ENCODE data around the gene NFATC1.

NFATC1 gene

DNA sequence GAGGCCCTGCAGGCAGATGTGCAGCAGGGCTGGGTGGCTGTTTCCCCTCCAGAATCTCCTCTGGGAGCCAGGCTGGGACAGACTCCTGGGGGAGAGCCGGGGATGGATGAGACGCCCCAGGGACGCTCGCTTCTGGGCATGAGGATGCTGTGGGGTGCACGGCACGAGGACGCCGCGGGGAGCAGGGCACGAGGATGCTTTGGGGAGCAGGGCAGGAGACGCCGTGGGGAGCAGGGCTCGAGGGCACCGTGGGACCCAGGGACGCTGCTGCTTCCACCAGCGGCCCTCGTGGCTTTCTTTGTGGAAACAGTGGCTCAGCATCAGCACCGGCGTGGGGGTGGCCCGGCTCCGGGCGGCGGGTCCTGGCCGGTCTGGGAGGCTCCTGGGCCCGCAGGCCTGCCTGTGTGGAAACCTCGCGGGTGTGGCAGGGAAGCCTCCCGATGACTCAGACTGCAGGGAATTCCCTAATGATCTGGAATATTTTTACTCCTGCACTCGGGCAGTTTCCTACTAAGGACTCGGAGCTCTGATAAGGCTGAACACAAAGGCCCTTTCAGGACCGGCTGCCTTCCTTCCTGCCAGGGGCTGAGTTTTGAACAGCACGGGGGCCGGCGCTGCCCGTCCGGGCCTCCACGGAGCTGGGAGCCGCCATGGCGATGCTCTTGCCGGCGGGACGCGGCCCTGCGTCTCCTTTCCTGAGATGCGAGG lies 62.6 kb downstream of the NFATC1 start:
- DNase-seq (ENCODE audit: low read depth): no peak

DNA sequence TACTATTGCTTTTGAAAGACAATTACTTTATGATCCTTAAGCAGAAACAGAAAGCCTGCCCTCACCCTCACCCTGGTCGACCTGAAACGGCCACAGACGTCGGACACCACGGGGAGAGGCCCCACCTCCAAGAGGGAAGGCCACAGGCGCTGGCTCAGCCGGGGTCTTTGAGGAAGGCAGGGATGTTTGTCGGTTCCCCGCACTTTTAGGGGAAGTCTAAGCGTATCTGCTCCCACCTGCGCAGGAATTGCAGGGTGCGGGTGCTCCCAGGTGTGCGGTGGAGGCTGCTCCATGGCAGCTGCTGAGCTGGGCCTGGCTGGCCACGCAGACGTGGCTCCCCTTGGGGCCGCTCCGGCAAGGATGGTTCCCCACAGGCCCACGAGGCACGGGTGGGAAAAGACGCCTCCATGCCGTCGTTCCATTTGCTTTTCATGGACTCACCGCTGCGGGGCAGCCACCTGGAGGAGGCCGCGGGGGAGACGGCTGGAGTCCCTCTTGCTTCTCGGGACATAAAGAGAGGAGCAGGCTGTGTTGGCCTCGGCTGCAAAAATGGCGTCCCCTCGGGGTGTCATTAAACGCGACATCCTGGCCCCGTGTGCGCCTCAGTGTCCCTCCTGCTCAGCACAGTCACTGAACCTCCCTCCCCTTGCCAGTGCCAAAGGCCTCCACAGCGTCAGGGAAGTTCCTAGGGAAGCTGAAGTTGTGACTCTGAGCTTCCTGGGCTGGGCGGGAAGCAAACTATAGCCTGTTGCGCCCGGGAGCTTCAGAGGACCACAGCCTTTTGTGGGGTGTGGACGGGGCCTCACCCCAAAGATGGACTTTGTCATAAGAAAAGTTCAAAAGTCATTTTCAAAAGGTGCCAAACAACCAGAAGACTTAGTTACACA lies 63.4 kb downstream of the NFATC1 start:
- no peak for DNase-seq (ENCODE audit: low read depth)

DNA sequence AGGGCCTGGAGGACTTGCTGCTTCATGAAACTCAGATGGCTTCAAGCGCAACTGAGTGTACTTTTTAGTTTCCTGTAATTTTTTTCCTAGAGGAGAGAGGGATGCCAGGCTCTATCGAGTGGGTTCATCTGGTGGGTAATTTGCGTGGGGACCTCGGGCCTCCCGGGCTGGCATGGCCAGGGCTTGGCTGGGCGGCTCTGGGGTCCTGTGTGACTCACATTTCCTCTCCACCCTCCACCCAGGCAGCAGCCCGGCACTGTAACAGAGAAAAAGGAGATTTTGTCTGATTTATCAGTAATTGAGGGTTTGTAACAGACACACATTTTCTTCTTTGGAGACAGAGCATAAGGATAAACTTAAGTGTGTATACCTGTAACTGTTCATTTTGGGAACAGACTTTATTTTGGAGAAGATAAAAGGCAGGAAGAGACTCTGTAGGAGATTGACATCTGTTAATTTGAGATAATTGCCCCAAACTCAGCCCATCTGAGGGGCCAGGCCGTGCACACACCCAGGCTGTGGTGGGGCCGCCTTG lies 64.3 kb downstream of the NFATC1 start:
- no peak for DNase-seq (ENCODE audit: low read depth)

DNA sequence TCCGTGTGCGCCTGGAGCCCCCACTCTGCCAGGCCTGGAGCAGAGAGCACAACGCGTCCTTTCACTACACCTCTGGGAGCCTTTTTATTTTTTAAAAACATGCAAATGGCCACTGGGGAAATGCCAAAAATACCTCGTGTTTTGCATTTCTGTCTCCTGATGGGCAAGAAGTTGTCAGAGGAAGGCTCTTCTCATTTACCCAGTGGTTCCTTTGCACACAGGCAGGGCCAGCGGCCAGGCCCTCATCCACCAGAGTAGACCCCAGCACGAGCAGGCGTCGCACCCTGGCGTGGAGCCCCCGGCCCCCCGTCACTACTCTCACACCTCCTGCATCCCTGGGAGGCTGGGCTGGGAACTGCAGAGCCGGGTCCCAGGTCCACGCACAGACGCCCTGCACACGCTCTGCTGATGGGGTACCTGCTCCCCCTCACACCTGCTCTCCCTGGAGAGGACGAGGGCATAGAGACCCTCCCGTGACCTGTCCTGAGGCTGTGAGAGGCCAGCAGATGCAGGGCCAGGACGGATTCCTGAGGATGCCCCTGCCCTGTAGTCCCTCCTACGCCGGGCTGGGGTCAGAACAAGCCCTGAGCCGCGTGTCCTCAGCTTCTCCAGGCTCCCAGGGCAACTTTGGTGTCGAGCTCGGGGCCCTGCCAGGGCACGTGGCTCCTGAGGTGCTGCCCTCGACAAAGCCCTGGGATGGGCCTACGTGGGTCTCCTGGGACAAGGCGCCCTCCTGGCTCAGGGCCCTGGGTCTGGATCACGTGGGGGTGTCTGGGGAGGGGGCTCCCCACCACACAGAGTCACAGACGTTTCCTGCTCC lies 65.0 kb downstream of the NFATC1 start:
- no peak for DNase-seq (ENCODE audit: low read depth)

DNA sequence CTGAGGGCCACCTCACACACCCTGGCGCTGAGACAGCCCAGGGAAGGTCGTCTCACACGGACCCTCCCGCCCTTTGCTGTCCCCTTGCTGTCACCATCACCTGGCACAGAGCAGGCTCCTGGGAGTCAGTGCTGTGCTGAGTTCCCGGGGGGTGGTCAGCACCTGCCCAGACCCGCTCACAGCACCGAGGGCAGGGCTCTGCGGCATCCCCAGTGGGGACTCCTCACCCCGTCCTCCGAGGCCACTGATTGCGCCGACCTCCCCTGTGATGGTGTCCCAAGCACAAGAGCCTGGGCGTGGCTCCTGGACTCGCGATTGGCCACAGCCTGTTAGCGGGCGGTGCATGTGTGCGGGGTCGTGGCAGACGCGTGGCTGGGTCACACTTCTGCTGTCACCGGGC lies 65.9 kb downstream of the NFATC1 start:
- DNase-seq (ENCODE audit: low read depth): no peak

DNA sequence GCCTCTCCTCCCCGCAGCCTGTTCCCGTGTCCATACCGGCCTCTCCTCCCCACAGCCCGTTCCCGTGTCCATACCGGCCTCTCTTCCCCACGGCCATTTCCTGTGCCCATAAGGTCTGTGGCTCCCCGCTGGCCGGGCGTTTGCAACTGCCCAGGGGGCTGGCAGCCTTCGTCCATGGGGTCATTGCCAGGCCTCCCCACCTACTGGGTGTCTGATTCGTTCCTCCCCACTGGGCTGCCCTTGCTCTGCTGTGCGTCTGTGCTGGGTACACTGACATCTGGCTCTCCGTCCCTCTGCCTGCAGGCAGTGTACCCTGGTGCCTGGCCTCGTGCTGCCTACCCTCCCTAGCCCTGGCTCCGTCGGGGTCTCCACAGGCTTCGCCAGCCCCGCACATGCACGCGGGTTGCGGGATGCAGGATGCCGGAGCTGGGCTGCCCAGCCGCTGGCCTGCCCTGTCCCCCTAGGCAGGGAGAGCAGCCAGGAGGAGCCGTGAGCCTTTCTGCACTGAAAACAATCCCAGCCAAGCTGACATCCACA lies 67.8 kb downstream of the NFATC1 start:
- no peak for DNase-seq (ENCODE audit: low read depth)

DNA sequence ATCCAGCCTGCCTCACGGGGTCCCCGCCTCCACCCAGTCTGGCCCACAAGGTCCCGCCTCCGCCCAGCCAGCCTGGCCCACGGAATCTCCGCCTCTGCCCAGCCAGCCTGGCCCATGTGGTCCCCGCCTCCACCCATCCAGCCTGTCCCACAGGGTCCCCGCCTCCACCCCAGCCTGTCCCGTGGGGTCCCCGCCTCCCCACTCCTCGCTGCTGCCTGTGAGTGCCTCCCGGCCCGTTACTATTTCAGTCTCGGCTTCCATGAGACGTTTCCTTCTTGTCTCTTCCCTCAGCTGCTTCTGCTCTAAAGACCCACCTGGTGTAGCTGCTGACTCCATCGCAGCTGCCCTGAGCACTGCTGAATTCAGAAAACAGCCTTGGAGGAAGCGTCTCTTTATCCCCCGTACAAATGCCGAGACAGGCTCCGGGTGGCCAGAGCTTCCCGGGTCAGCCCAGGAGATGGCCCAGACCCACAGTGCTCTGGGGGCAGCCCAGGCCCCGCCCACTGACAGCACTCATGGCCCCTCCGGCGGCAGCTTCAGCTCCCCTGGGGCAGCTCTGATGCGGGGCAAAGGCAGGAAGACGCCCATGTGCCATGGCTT lies 69.8 kb downstream of the NFATC1 start:
- DNase-seq (ENCODE audit: low read depth): no peak

DNA sequence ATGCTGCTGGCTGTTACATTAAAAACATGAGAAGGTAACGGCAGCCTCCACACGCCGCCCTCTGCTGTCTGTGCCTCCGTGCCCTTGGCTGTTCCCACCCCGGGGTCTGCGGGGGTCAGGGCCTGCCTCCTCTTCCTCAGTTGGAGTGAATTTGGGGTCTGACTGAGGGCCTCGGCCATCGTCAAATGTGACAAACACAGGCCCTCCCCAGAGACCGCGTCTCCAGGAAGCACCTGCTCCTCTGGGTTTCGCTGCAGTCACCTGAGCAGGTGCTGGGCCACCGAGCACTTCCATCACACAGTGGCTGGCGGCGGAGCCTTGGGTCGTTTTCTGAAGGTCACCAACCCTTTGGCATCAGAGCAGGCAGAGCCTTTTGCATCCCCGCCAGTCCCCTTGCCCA lies 70.9 kb downstream of the NFATC1 start:
- DNase-seq (ENCODE audit: low read depth): no peak

DNA sequence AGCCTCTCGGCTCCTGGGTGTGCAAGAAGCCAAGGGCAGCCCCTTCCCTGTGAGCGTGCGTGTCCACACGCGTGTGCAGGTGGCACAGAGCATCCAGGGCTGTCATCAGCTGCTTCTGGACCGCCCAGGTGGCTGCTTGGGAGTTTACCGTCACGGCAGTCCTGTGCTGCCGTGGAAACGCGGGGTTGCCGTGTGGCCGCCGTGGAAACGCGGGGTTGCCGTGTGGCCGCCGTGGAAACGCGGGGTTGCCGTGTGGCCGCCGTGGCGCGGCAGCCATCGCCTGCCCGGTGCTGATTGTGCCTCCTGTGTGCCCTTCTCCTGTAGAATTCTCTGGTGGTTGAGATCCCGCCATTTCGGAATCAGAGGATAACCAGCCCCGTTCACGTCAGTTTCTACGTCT lies 71.4 kb downstream of the NFATC1 start:
- DNase-seq (ENCODE audit: low read depth): no peak

DNA sequence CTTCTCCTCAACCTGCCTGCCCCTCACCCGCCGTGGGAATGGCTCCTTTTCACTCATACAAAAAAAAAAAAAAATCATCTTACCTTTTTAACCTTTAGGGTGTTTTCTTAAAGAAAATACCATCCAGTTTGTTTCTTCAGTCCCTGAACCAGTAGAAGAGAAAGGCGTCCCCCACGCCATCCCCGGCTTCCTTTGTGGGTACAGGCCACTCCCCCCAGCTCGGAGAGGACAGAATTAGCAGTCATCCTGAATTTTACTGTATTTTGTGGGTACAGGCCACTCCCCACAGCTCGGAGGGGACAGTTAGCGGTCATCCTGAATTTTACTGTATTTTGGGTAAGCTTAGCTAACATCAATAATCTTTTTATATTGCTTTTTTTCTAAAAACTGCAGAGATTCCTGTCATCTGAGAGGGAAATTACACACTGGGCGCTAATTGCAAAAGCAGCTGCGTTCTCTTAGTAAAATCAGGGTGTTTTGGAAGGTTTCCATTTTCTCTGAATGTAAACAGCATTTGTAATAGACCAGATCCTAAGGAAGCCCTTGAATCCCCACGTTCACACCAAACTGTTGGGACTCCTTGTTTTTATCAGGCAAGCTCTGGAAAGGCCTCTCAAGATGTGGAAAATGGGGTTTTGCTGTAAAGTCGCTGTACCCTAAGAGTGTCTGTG lies 72.5 kb downstream of the NFATC1 start:
- DNase-seq (ENCODE audit: low read depth): no peak

DNA sequence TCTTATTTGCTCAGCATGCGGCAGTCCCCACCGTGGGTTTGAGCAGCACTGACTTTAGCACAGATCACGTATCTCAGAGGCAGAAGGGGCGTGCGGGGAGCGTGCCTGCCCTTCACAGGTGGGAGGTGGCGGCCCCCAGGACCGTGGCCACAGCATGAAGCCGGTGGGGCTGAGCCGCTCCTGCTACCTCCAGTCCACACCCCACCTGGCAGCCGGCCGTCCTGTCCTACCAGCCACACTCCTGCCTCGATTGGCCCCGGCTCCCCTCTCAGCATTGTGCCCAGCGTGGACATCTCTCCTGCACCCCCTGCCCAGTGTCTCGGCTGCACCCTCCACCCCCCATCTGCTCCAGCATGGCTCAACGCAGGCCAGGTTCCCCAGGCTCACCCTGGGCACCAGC lies 73.6 kb downstream of the NFATC1 start:
- no peak for DNase-seq (ENCODE audit: low read depth)

DNA sequence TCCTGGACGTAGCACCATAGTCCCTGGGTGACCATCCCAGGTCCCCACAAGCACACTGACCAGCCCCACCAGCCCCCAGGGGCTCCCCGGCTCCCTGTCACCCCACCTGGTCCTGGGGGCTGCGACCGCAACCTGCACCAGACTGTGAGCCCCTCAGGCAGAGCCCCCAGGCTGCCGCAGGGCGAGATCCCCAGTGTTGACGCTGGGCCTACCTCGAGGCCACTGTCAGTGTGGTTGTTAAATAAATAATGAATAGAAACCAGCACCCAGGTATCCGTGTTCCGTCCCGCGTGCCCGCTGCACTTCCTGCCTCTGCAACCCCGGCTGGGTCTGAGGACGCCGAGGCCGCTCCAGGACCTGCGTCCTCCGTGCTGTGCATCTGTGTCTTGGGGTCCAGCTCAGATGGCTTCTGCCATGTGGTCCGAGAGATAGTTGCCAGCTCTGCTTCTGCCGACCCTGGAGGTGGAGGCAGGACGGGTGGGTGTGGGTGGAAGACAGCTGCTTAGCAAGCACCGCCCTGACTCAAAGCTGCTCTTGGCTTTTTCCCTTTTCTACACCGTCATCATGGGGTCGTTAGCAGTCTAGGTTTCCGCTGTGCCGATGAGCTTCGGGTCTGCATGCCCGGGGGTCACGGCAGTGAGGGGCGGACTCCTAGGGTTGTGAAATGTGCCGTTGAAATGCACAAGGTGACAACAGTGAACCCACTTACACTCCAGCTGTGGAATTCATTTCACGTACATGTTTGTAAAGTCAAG lies 74.2 kb downstream of the NFATC1 start:
- no peak for DNase-seq (ENCODE audit: low read depth)

DNA sequence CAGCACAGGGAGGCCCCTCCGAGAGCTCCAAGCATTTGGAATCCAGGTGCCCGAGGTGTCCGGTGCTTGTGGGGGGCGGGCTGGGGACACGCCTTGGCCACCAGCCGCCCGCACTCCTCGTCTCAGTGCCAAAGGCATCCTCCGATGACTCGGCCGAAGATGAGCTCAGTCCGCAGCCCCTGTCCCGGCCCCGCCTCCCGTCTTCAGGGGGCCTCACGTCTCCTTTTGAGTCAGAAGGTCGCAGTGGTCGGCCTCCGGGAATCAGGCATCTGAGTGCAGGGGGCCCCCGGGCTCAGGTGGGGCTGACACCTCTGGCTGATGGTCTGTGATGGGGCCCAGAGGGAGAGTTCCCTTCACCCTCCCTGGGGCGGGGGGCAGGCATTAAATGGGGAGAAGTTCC lies 74.8 kb downstream of the NFATC1 start:
- DNase-seq (ENCODE audit: low read depth): no peak

DNA sequence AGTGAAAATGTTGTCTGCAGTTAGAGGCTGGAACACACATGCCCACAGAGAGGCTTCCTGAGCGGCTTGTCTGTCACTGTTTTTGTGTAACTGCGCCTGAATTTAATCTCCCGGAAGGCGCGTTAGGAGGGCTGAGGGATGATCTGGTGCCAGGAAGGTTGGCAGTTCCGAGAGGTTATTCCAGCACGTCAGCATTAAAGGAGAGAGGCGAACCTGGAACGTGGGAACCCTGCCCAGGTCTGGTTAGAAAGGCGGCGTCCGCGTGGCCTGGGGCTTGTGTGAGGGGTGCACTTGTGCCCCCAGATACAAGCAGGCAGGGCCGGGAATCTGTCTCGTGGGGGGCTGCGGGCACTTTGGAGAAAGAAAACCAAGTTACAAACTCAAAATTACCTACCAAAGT lies 75.3 kb downstream of the NFATC1 start:
- DNase-seq (ENCODE audit: low read depth): no peak

DNA sequence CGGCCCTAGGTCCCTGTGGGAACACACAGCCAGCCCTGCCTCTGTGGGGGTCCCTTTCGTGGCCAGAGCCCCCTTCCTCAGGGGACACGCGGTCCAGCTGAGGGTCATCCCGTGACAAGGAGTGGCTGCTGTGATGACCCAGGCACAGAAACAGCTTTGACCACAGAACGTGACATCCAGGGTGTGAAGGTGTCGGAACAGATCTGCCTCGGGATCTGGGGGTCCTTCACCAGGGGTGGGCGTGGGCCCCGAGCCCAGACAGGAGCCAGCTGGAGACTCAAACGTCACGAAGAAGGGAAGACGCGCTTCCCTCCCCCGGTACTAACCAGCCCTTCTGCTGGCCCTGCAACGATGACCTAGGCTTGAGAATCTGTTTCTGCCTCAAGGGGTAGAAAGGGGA lies 75.9 kb downstream of the NFATC1 start:
- no peak for DNase-seq (ENCODE audit: low read depth)

DNA sequence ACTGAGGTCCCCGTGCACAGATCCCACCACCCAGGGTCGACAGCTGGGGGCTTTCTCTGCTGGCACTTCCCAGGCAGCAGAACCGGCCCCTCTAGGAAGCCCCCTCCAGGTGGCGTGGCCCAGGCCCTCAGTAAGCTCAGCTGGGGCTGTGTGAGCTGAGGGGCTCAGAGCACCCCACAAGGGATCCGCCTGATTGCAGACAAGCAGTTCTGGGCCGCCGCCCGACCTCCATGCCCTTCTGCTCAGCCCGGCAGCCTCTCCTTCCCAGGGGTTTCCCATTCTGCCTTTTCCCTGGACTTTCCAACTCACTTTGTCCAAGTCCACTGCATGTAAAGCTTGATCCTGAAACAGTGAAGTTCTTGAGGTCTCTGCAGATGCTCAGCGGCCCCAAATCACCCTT lies 76.4 kb downstream of the NFATC1 start:
- no peak for DNase-seq (ENCODE audit: low read depth)

DNA sequence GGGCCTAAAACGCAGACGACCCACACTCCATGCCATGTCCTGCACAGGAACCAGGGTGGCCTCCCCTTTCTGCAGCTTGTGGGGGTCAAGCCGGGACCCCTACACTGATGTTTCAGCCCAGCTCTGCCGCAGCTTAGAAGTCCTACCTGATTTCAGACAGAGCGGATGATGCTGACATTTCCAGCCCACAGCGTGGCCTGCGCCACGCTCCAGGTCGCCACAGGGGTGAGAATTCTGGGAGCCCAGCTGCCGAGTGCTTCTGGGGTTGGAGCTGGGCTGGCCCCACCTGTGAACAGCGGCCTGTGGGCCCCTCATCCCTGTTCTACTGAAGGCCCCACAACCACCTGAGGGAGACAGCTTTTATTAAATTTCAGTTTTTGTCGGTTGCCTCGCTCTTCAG lies 77.2 kb downstream of the NFATC1 start:
- DNase-seq (ENCODE audit: low read depth): no peak

DNA sequence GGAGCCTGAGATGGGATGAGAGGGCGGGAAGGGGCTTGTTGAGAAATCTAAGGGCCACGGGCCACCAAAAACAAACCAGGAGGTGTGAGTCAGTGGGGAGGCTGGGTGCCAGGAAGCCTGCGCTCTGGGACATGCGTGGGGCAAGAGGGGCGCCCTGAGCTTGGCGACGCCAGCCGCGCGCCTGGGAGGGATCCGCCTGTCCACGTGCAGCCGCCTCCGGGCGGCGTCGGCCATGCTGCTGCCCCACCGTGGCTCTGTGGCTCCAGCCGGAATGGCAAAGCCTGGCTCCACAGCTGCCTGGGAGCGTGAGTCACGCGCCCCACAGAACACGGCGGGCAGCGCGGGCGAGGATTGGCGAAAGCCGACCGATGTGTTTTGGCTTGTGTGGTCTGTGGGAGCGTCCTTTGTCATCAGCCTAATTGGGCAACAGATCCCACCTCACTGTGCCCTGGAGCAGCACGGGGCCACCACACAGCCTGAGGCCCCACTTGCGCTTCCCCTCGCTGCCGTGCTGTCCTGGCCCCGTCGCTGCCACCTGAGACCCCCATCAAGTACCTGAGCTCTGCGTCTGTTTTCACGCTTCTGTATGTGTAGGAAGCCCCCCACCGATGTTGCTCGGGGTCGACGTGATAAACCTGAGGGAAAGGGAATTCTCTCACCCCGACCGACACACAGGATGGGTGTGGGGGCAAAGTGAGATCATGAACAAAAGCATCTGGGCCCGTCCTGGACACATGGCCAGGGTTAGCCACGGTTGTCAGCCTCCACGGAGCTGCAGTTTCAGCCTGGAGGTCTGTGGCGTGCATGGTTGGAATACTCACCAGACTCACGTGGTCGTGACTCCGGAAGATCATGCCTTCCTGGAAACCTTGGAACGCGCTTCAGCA lies 80.5 kb downstream of the NFATC1 start:
- DNase-seq (ENCODE audit: low read depth): no peak

DNA sequence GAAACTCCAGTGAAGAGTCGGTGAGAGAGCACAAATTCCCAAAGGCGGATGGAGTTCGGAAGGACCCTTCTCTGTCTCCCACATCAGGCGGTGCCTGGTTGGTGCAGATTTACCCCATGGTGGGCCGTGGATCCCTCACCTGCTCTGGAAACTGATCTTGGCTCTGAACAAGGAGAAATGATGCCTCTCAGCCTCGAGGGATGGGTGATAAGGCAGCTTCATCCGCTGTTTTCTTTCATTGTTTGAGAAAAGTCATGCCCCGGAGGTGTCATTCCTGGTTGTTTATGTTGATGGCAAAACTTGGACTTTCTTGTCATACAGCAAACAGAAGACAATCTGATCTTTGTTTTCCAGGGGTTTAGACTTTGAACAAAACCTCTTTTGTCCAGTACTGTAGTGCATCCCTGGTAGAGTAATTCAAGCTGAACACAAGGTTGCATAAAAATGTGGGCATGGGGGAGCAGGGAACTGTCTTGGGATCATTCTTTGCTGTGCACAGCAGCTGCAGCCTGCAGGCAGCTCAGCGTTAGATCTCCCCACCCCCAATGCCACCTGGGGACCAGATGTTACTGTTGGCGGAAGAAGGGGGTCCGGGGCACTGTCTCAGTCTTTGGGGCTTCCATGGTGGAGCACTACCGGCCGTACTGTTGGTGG lies 81.3 kb downstream of the NFATC1 start:
- no peak for DNase-seq (ENCODE audit: low read depth)
